ENCODE data around the gene TNRC18.

GRCh38 chr7:5339955-5340354, 83.7 kb downstream of the TNRC18 start:
- TF ChIP-seq POLR2AphosphoS5 (IDR thresholded peaks at IDR 0.05; ENCODE audit: borderline replicate concordance, low read depth, low read length) = no peak
- TF ChIP-seq EZH2 (IDR thresholded peaks at IDR 0.05) = no peak

Data from SK-N-MC (cell line).